ENCODE results near the gene NUDCD2. TPM values are rescaled to one million over a fixed set of nuclear protein-coding genes. Genes with fewer than 3 reads are reported as not detected.

NUDCD2 gene, protein sequence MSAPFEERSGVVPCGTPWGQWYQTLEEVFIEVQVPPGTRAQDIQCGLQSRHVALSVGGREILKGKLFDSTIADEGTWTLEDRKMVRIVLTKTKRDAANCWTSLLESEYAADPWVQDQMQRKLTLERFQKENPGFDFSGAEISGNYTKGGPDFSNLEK
- total RNA-seq (2014; rRNA removed; shearing (Covaris generic)) (30.0 and 59.0 TPM in 2 replicates), total RNA-seq (2022) (64.6 and 67.6 TPM in 2 replicates), Bru-seq, nascent RNA (percentile 80 among the genes with signal in this experiment), BruChase-seq, experiment 1, labeled RNA remaining after a 6-hour chase (percentile 77 among the genes with signal in this experiment), BruChase-seq, experiment 2, labeled RNA remaining after a 2-hour chase (percentile 77 among the genes with signal in this experiment)
- long read RNA-seq, full-length matches to known transcripts: 151 of 231 reads
- long read RNA-seq, partial matches to known transcripts: 4 of 231 reads
- long read RNA-seq, other reads (novel, unspliced or antisense): 76 of 231 reads

DNA sequence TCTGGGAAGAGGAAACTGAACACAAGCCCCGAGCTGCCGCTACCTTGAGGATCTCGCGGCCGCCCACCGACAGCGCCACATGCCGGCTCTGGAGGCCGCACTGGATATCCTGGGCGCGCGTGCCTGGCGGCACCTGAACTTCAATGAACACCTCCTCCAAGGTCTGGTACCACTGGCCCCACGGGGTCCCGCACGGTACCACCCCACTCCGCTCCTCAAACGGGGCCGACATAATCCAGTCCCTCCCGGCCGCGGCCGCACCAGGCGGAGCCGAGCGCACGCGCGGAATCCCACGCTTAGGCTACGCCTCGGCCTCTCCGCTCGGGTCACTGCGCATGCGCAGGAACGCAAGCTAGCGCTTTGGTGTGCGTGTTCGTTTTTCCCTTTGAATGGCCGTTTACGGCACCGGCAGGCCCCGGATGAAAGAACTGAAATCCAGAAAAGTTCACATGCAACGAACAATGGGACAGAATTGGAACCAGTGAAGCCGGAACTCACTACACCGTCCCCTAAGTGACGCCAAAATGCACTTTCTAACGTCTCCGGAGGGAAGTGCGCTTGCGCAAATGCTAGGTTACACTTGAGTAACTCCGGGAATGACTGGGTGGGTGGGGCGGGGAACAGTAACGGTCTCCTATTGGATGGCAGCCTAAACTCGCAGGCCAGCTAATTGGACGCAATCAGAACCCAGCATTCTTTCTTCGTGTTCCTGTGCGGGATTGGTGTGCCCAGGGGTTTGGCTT is at the start of gene NUDCD2:
Gene NUDCD2 (minus strand): TSS at position 284 of the 743 bp plus-strand sequence. CDS start 52 bp downstream, at position 232.
- BruUV-seq (replicated peaks): no TSS peak
- peak within 1 kb of the TSS; percentile 92 for H3K27ac ChIP-seq (ENCODE audit: low read depth, low read length, poor library complexity, severe bottlenecking)
- H3K79me2 ChIP-seq (ENCODE audit: insufficient read depth, low read depth, low read length): peaks cover 82% of the 10 kb centered on the region
- intact Hi-C loops (cut with micrococcal nuclease; ENCODE audit: unreplicated experiment): loop anchor here (2.0 kb wide), 1 partner anchor 23 kb away; the partner anchor contains the start of gene CCNG1
- POLR2A ChIA-PET: interaction anchor here (0.7 to 9.6 kb wide), 13 partner anchors 9 to 294 kb away, joined by 3 to 197 read pairs (median 6); partner anchors contain the start of genes CCNG1 and MAT2B
- peaks cover 58% of the 10 kb centered on the region for H3K36me3 ChIP-seq (ENCODE audit: insufficient read depth, low read length)
- peak within 1 kb of the TSS; percentile 56; the same call in 1 of the 2 replicates for H2AFZ ChIP-seq (ENCODE audit: low read length)
- TF ChIP-seq, protein P1, sequence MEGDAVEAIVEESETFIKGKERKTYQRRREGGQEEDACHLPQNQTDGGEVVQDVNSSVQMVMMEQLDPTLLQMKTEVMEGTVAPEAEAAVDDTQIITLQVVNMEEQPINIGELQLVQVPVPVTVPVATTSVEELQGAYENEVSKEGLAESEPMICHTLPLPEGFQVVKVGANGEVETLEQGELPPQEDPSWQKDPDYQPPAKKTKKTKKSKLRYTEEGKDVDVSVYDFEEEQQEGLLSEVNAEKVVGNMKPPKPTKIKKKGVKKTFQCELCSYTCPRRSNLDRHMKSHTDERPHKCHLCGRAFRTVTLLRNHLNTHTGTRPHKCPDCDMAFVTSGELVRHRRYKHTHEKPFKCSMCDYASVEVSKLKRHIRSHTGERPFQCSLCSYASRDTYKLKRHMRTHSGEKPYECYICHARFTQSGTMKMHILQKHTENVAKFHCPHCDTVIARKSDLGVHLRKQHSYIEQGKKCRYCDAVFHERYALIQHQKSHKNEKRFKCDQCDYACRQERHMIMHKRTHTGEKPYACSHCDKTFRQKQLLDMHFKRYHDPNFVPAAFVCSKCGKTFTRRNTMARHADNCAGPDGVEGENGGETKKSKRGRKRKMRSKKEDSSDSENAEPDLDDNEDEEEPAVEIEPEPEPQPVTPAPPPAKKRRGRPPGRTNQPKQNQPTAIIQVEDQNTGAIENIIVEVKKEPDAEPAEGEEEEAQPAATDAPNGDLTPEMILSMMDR (conservative IDR thresholded peaks at IDR 0.05; ENCODE audit: low read length): peak; percentile 61
- TF ChIP-seq EZH2phosphoT487 (IDR thresholded peaks at IDR 0.05; ENCODE audit: borderline replicate concordance, low read depth, low read length): no peak
- peaks cover 43% of the 10 kb centered on the region for H3K4me1 ChIP-seq (ENCODE audit: insufficient read depth, low read length, poor library complexity, severe bottlenecking)
- peak within 1 kb of the TSS; percentile 89 for H3K4me2 ChIP-seq (ENCODE audit: low read length)
- no peaks in the 10 kb centered on the region for H3K9me2 ChIP-seq (ENCODE audit: insufficient read depth, low read length)
- peak; percentile 98 for DNase-seq (ENCODE audit: low spot score)
- H3K4me3 ChIP-seq (ENCODE audit: low read depth, low read length, poor library complexity, severe bottlenecking): peak within 1 kb of the TSS; percentile 90
- CTCF ChIA-PET (ENCODE audit: unreplicated experiment): interaction anchor here (1.0 to 1.6 kb wide), 3 partner anchors 18 to 45 kb away, joined by 3 to 5 read pairs (median 4); partner anchors contain the start of gene MAT2B
- H3K9me3 ChIP-seq (ENCODE audit: low read length): no peaks in the 10 kb centered on the region
- no peaks in the 10 kb centered on the region for H4K20me1 ChIP-seq (ENCODE audit: insufficient read depth, low read length)

DNA sequence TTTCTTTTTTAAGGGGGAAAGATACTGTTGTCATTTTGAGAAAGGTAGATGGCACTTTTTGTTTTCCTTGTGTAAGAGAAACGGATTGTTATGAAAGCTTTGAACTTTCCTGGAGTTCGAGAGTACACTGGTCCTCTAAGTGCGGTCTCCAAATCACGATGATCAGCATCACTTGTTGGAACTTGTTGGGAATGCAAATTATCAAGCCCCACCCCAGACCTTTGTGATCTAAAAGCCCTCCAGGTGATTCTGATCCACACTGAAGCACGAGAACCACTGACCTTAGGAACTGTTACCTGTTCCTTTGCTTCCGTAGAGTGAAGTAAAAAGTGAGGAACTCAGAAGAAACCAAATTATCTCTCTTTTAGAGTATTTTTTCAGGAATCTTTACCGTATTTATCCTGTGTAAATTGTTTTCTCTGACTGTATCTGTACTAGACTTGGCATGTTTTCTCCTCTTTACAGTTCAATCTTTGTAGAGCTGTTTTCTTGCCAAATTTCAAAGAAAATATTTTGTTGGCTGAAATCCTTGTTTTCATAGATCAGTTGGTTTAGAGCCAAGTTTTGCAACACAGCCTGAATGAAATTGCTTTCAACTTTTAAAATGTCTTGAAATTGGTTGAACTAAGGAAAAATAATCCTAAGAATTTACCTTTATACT is 49.5 kb upstream of the NUDCD2 start:
- Histone ChIP-seq H3K36me3 (ENCODE audit: insufficient read depth, low read length) (peaks cover 45% of the 10 kb centered on the region), H3K27ac (ENCODE audit: low read depth, low read length, poor library complexity, severe bottlenecking) (no peak overlapping the region), H3K9me2 (ENCODE audit: insufficient read depth, low read length) (no peaks in the 10 kb centered on the region), H3K4me2 (ENCODE audit: low read length) (peak overlapping the region; percentile 96), H3K9me3 (ENCODE audit: low read length) (no peaks in the 10 kb centered on the region), H3K4me3 (ENCODE audit: low read depth, low read length, poor library complexity, severe bottlenecking) (peak overlapping the region; percentile 21), H3K4me1 (ENCODE audit: insufficient read depth, low read length, poor library complexity, severe bottlenecking) (peaks cover 36% of the 10 kb centered on the region), H2AFZ (ENCODE audit: low read length) (no peak overlapping the region), H3K79me2 (ENCODE audit: insufficient read depth, low read depth, low read length) (peaks cover 75% of the 10 kb centered on the region), H4K20me1 (ENCODE audit: insufficient read depth, low read length) (peaks cover 22% of the 10 kb centered on the region)
- no TSS peak for BruUV-seq (replicated peaks)
- intact Hi-C loops (cut with micrococcal nuclease; ENCODE audit: unreplicated experiment): loop anchor here (5.0 kb wide), 1 partner anchor 408 kb away; no protein-coding TSS in a partner anchor
- no peak for TF ChIP-seq EZH2phosphoT487 (IDR thresholded peaks at IDR 0.05; ENCODE audit: borderline replicate concordance, low read depth, low read length)
- TF ChIP-seq, protein P1 (conservative IDR thresholded peaks at IDR 0.05; ENCODE audit: low read length): no peak
- POLR2A ChIA-PET: interaction anchor here (0.7 to 2.1 kb wide), 6 partner anchors 13 to 1990 kb away, joined by 3 to 10 read pairs (median 4); partner anchors contain the start of gene NUDCD2
- no peak for DNase-seq (ENCODE audit: low spot score)
- CTCF ChIA-PET (ENCODE audit: unreplicated experiment): interaction anchor here (0.6 kb wide), 1 partner anchor 410 kb away, joined by 5 read pairs; no protein-coding TSS in a partner anchor
